Omental fat pad (tissue), 4 donors: ENCODE measurements around the gene ALDH1B1. TPM values are rescaled to one million over a fixed set of nuclear protein-coding genes. Genes with fewer than 3 reads are reported as not detected.

Experiments
- ATAC-seq: fragments of 150-250 bp; one replicate; pipeline ENCODE4 v1.9.1; 2016; ENCODE audit warnings: mild to moderate bottlenecking, moderate library complexity; ENCODE audit not compliant: low FRiP score
- DNase-seq: peaks from one replicate; pipeline ENCODE4 v3.0.0-alpha.2; 2019; ENCODE audit warnings: low spot score
- CTCF ChIP-seq, 3 donors: fragments of 450-650 bp; IDR thresholded peaks; one replicate each; pipeline ENCODE4 v1.5.1; 2016 to 2017; ENCODE audit warnings: antibody characterized with exemption in 3 of 3, mild to moderate bottlenecking in 3 of 3, moderate library complexity in 2 of 3
- total RNA-seq, 4 donors: library from RNA; depleted of rRNA; stranded (reverse); fragments of >200 nt; gene quantifications; one replicate each; pipeline ENCODE4 v1.1.0, GENCODE V29; 2016

The ALDH1B1 gene
- total RNA-seq, 4 donors from 2014 or later = 12.0 to 28.0 (median 21.1) TPM

GRCh38 chr9:38387066-38387465 is 5.4 kb upstream of the ALDH1B1 start:
- DNase-seq = no peak
- ATAC-seq = no peak
- TF ChIP-seq CTCF (IDR thresholded peaks at IDR 0.05) = no peak

GRCh38 chr9:38387751-38388150 is 4.8 kb upstream of the ALDH1B1 start:
- ATAC-seq (no peak), DNase-seq (no peak)
- no peak for TF ChIP-seq CTCF (IDR thresholded peaks at IDR 0.05)

GRCh38 chr9:38388283-38389223 is 3.9 kb upstream of the ALDH1B1 start:
- no peak for TF ChIP-seq CTCF (IDR thresholded peaks at IDR 0.05)
- ATAC-seq (no peak), DNase-seq (no peak)

- no peak for ATAC-seq
- DNase-seq = no peak
- TF ChIP-seq CTCF (IDR thresholded peaks at IDR 0.05) = no peak
Measured at GRCh38 chr9:38389313-38389712, 3.2 kb upstream of the ALDH1B1 start.

GRCh38 chr9:38390442-38390841 is 2.1 kb upstream of the ALDH1B1 start:
- ATAC-seq (no peak), DNase-seq (no peak)
- no peak for TF ChIP-seq CTCF (IDR thresholded peaks at IDR 0.05)

GRCh38 chr9:38390851-38391250 is 1.7 kb upstream of the ALDH1B1 start:
- DNase-seq (no peak), ATAC-seq (no peak)
- no peak for TF ChIP-seq CTCF (IDR thresholded peaks at IDR 0.05)
